ENCODE data around the gene PRR14L.

Gene PRR14L

GRCh38 chr22:31637891-31638618 is 111.9 kb downstream of the PRR14L start:
- FAIRE-seq (no peak), DNase-seq (ENCODE audit: insufficient read length, low spot score) (no peak)

GRCh38 chr22:31637447-31637890 is 112.5 kb downstream of the PRR14L start:
- FAIRE-seq: no peak
- no peak for DNase-seq (ENCODE audit: insufficient read length, low spot score)
- no peak for TF ChIP-seq CTCF (IDR thresholded peaks at IDR 0.05; ENCODE audit: insufficient read depth, missing control alignments)

More at GRCh38 chr22:31637891-31638618, 111.9 kb downstream of the PRR14L start:
- TF ChIP-seq CTCF (IDR thresholded peaks at IDR 0.05; ENCODE audit: insufficient read depth, missing control alignments): no peak

- DNase-seq (ENCODE audit: insufficient read length, low spot score) (no peak), FAIRE-seq (no peak)
- no peak for TF ChIP-seq CTCF (IDR thresholded peaks at IDR 0.05; ENCODE audit: insufficient read depth, missing control alignments)
Observed at GRCh38 chr22:31635638-31636306, 114.2 kb downstream of the PRR14L start.

- FAIRE-seq: no peak
- DNase-seq (ENCODE audit: insufficient read length, low spot score): no peak
- no peak for TF ChIP-seq CTCF (IDR thresholded peaks at IDR 0.05; ENCODE audit: insufficient read depth, missing control alignments)
Observed at GRCh38 chr22:31631436-31631835, 118.5 kb downstream of the PRR14L start.

Data from D721Med (cell line).